Right lobe of liver (tissue), 4 donors: ENCODE data around the gene COL23A1.

Experiments
- POLR2A ChIP-seq: fragments of 450-650 bp; IDR thresholded peaks from one replicate; pipeline ENCODE4 v1.6.1; 2017; ENCODE audit warnings: antibody characterized with exemption, mild to moderate bottlenecking
- TF ChIP-seq, protein P1 (sequence below), 4 donors: fragments of 200-600 bp in 3 of 4; fragments of 450-650 bp in 1 of 4; IDR thresholded peaks; one replicate each; pipeline versions ENCODE4 v1.5.1 to v1.8.0; 2016 to 2022; ENCODE audit warnings: antibody characterized with exemption in 4 of 4, mild to moderate bottlenecking in 2 of 4
- donor health status: DM: no; HTN: no; CAD: no.
- donor health status: DM: no; HTN: no; CAD: no.
- donor health status: DM: no; HTN: yes; CAD: no.

- no peak for TF ChIP-seq POLR2A
- TF ChIP-seq, protein P1, sequence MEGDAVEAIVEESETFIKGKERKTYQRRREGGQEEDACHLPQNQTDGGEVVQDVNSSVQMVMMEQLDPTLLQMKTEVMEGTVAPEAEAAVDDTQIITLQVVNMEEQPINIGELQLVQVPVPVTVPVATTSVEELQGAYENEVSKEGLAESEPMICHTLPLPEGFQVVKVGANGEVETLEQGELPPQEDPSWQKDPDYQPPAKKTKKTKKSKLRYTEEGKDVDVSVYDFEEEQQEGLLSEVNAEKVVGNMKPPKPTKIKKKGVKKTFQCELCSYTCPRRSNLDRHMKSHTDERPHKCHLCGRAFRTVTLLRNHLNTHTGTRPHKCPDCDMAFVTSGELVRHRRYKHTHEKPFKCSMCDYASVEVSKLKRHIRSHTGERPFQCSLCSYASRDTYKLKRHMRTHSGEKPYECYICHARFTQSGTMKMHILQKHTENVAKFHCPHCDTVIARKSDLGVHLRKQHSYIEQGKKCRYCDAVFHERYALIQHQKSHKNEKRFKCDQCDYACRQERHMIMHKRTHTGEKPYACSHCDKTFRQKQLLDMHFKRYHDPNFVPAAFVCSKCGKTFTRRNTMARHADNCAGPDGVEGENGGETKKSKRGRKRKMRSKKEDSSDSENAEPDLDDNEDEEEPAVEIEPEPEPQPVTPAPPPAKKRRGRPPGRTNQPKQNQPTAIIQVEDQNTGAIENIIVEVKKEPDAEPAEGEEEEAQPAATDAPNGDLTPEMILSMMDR (IDR thresholded peaks at IDR 0.05) = no peak
Measured at GRCh38 chr5:178381921-178382695, 208.1 kb downstream of the COL23A1 start.
